Measurements from ENCODE around the gene BOLA2B.

- TF ChIP-seq, protein P1, sequence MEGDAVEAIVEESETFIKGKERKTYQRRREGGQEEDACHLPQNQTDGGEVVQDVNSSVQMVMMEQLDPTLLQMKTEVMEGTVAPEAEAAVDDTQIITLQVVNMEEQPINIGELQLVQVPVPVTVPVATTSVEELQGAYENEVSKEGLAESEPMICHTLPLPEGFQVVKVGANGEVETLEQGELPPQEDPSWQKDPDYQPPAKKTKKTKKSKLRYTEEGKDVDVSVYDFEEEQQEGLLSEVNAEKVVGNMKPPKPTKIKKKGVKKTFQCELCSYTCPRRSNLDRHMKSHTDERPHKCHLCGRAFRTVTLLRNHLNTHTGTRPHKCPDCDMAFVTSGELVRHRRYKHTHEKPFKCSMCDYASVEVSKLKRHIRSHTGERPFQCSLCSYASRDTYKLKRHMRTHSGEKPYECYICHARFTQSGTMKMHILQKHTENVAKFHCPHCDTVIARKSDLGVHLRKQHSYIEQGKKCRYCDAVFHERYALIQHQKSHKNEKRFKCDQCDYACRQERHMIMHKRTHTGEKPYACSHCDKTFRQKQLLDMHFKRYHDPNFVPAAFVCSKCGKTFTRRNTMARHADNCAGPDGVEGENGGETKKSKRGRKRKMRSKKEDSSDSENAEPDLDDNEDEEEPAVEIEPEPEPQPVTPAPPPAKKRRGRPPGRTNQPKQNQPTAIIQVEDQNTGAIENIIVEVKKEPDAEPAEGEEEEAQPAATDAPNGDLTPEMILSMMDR (IDR thresholded peaks at IDR 0.05) = no peak
- TF ChIP-seq EZH2 (IDR thresholded peaks at IDR 0.05) (no peak), EZH2phosphoT487 (IDR thresholded peaks at IDR 0.05) (no peak)
Observed at GRCh38 chr16:30144017-30144416, 49.4 kb downstream of the BOLA2B start.
